H4 (cell line): ENCODE measurements around the gene SDF4. TPM values are rescaled to one million over a fixed set of nuclear protein-coding genes. Genes with fewer than 3 reads are reported as not detected.

Experiments used
- DNase-seq: peaks from one replicate; pipeline ENCODE4 v3.0.0-alpha.2; 2015; ENCODE audit warnings: low spot score
- total RNA-seq: library from RNA; depleted of rRNA; stranded (reverse); fragments of >200 nt; shearing (Covaris generic); gene quantifications from 2 replicates; pipeline ENCODE4 v1.2.3, GENCODE V29; 2014

Gene SDF4
- total RNA-seq, 1 experiment from 2014 or later, result 101 TPM

DNA sequence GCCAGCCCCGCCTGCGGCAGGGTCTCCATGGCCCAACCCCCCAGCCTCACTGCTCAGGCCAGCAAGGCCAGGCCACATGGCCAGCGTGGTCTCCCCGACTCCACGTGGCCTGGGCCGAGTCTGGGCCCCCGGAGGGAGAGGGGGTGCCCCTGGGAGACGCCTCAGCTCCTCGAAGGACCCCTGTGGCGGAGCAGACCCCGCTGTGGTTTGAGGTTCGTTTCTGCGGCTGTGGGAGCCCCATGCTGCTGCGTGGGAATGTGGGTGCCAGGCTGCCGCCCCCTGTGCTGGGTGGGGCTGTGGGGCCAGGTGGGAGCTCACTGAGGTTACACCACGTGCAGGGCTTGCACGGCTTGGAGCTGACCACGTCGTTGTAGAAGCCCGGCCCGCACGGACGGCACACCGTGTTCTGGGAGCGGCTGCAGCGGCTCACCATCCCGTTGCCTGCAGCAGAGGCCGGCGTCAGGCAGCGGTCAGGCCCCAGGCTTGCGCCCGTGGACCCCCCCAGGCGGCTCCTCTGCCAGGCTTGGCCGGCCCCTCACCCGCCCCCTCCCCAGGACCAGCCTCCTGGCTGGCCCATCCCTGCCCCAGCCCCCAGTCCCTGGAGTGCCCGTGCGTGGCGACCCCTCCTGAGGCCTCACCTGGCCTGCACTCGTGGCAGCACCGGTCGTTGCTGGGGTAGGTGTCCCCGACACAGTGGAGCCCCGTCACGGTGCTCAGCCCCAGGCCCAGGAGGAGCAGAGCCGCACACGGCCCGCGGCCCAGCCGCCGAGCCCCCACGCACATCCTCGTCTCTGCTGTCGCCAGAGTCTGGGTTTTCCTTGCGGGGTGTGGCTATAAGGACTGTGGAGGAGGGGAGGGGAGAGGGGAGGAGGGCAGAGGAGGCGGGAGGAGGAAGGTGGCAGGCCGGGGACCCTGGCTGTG lies 18.2 kb downstream of the SDF4 start, which contains the start of gene TNFRSF4:
Gene TNFRSF4, minus strand, starts transcription at position 809 of the 921 bp plus-strand sequence. Its CDS starts 26 bp downstream, at position 783.
- no peak for DNase-seq

DNA sequence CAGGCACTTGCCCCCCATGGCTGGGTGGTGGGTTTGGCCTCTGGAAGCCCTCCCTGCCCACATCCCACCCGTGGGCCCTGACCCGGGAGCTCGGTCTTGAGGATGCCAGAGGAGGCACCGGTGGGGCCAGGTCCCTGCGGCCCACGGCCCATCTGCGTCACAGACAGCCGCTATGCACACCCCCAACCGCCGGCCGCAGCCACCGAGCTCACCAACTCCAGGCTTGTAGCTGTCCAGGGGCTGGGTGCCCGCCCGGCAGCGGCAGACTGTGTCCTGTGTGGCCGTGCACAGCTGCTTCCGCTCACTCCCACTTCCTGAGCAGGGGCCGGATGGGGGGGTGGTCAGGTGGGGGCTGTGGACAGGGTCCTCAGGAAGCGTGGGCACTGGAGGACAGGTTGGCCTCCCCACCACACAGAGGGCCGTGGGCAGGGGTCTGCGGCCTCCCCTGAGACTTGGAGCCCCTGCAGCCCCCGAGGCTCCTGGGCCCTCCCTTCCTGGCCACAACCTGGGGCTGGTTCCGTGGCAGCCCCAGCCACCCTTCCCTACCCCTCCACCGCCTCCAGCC lies 18.9 kb downstream of the SDF4 start:
- no peak for DNase-seq

DNA sequence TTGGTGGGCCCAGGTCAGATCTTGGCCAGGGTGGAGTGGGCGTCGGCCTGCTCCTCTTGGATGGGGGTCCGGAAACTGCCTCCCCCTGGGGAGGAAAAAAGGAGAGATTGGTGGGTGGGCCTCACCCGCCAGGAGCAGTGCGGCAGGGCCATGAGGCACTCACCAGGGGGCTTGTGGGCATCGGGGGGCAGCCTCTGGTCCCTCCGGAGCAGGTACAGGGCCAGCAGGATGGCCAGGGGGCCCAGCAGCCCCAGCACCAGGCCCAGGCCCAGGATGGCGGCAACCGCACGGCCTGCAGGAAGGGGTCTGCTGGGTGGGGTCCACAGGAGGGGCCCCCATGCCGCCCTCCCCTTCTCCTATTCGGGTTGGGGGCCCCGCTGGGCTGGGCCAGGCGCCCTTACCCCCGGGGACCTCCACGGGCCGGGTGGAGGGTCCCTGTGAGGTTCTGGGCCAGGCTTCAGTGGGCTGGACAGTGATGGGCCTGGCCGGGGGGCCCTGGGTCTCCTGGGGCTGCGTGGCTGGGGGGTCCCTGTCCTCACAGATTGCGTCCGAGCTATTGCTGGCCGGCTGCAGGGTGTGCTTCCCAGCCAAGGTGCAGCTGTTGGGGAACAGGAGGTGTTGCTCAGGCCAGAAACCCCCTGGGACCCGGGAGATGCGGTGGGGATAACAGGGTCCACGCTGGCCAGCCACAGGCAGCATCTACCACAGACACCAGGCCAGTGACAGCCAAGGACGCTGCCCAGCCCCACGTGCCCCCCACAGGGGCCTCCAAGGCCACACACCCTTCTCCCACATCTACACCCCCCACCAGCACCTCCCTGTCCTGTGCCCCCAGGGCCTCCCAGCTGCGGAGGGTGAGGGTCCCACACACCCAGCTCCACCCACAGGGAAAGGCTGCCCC lies 20.0 kb downstream of the SDF4 start:
- no peak for DNase-seq

DNA sequence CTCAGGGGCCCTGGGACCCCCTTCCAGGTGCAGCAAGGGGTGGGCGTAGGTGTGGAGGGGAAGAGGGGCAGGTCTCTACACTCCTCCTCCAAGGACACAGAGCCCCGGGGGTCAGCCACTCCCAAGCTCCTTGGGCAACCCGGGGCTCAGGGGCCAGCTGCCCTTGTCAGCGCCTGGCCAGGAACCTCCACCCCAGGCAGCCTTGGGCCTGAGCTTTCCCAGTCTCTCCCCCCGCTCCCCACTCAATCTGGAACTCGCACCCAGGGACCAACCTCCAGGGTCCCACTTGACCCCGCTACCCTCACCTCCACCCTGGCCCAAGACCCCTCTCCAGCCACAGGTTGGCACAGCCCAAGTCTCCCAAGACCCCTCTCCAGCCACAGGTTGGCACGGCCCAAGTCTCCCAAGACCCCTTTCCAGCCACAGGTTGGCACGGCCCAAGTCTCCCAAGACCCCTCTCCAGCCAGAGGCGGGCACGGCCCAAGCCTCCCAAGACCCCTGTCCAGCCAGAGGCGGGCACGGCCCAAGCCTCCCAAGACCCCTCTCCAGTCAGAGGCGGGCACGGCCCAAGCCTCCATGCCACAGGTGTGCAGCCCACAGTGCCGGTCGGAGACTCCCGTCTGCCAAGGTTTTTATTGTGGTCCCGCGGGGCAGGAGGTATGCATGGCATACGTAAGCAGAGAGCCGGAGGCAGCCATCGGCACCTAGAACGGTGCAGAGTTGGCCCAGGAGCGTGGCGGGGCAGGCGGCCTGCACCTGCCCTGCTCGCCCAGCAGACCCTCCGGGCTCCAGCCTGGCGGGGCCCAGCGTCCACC lies 20.9 kb downstream of the SDF4 start:
- DNase-seq, result no peak

DNA sequence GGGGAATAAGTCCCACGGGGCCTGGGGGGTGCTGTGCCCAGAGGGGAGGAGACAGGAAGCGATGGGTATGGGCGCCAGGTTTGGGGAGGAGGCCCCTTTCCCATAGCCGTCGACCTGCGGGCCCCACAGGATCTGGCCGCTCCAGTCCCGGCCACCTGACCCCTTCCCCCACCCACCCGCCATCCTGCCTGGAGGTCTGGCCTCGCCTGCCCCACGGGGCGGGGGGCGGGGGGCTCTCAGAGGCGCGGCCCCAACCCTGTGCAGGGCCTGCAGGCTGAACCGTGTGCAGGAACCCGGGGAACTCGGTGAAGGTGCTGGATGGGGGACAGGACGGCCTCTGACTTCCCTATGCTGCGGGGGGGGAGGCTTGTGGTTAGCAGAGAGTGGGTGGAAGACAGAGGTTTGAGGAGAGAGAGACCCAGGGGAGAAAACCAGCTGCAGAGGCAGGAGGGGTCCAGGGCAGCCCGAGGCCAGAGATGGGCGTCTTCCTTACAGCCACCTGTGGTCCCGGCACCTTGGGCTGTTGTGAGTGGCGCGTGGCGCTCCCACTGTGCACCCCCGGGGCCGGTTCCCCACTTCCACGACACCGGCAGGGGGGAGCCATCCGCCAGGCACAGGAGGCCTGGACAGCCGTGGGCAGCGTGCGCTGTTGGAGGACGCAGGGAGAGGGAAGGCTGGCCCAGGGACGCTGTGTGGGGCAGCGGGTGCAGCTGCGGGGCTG lies 22.9 kb downstream of the SDF4 start:
- DNase-seq, result peak; percentile 55

DNA sequence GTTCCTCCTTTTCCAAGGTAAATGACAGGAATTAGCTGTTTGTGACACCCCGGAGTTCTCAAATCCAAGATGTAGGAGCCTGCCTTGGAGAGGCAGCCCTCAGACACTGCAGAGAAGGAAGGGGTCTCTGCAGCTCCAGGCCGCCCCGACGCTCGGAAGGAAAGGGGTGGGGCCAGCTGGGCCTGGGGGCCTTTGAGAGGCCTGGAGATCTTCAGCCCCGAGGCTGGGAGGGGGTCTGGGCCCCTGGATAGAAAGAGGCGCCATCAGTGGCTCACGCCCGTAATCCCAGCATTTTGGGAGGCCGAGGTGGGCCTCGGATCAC lies 24.3 kb downstream of the SDF4 start:
- DNase-seq, result no peak

DNA sequence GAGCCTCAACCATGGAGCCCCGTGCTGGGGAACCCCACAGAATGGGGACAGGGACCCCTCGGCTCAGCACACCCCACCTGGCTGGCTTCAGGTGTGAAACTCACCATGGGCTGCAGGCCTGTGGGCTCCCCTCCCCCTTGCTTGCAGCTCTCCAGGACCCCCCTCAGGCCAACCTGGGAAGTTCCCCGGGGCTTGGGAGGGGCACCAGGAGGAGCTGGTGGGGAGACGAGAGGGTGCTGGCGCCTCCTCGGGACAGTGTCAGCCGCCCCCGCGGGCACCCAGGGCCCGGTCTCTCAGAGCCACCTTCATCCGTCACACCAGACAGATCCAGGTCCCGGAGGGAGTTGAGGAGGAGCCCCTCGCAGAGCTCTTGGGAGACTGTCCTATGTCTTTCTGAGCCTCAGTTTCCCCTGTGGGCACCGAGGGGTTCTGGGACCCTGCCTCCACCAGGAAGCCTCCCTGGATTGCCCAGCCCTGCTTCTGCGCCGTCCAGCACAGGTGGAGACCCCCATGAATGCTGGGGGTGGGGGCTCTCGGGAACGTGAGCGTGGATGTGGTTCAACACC lies 24.8 kb downstream of the SDF4 start:
- DNase-seq, result no peak

DNA sequence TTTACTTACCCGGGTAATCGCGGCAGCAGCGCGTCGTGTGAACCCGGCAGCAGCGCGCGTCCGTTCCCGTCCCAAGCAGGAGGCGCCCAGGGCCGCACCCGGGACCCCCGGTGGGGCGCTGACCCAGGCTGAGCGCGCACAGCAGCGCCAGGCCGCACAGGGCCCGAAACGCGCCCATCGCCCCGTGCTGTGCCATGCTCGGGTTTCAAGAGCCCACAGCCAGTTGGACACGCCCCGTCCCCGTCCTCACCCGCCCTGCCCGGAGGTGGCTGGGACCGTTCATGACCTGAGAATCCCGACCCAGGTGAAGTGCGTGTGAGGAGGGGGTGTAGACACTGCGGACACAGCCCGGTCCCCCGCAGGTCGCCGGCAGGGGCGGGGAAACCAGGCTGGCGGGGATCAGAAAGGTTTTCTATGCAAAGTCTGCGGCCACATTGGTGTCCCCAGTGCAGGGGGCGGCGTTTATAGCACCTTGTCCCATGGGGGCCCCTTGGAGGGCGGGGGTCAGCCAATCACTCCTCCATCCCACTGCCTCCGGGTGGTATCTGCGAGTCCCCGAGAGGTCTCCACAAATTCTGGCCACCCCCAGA lies 25.3 kb downstream of the SDF4 start, which contains the start of gene TNFRSF18:
Gene TNFRSF18, minus strand, starts transcription at position 217 of the 590 bp plus-strand sequence. Its CDS starts 21 bp downstream, at position 196.
- no peak for DNase-seq

DNA sequence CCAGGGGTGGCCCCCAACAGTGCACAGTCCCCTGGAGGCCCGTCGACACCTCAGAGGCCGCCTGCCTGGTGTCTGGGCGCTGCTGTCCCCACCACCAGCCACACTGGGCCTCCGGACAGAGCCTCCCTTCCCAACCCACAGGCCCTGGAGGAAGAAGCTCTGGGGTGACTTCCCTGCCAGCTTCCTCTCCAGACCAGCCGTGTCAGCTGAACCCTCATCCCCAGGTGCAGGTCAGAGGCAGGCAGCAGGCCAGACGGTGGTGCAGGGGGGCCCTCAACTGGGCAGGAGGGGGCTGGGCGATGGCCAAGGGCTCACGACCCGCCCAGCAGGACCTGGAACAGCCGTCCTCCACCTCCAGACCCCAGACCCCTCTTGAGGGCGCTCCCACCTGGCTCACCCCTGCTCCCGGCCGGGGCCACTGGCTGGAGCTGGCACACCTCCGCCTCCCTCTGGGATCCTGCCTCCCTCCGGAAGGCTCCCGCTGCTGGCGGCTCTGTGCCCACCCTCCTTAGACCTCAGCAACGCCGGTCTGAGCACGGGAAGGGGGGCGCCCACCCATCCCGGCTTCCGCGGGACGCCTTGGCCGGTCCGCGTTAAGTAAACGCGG lies 25.9 kb downstream of the SDF4 start:
- DNase-seq, result no peak

DNA sequence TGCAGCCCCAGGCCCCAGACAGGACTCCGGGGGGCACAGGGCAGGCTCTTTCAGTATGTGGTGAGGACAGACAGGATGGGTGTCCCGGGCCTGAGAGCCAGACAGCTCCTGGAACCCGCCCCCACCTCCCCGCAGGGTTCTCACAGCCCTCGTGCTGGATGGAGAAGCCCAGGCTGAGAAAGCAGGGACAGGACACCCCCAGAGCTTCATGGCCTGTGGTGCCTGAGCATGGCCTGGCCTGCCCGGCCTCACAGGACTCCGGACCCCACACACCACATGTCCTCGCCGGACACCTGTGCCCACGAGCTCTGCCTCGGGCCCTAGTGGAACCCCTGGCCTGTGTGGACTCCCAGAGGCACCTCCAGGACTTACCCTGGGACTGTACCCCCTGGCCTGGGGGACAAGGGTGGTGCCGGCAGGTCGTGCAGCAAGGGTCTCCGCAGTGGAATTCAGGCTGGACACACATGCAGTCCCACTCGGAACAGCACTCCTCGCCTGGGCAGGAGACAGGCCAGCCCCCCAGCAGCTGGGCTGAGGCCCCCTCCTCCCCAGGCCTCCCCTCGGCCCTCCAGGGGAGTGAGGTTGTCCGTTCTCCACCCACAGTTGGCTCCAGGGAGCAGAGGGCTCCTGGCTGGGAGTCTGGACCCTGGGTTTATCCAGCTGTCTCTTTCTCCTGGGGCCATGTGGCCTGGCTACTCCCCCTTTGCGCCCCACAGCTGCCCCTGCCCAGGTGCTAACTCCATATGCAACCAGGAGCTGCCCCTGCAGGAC lies 26.6 kb downstream of the SDF4 start:
- DNase-seq, result no peak

DNA sequence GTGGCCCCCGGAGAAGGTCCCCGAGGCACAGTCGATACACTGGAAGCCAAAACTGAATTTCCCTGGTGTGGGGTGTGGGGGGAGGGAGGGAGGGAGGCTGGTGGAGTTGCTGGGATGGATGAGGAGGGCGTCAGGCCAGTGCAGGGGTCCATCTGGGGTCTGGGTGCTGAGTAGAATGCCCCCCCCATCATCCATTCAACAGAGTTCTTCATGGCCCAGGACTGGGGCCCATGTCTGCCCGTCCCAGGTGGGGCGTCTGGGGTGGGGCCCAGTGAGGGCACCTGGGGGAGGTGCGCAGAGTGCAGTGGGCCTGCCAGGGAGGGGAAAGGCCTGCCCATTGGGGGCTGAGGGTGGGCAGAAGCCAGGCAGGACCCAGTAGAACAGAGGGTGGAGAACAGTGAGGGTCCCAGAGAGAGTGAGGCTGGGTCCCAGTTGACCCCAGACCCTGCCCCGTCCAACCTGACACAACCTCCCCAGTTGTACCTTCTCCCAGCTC lies 27.3 kb downstream of the SDF4 start:
- no peak for DNase-seq

DNA sequence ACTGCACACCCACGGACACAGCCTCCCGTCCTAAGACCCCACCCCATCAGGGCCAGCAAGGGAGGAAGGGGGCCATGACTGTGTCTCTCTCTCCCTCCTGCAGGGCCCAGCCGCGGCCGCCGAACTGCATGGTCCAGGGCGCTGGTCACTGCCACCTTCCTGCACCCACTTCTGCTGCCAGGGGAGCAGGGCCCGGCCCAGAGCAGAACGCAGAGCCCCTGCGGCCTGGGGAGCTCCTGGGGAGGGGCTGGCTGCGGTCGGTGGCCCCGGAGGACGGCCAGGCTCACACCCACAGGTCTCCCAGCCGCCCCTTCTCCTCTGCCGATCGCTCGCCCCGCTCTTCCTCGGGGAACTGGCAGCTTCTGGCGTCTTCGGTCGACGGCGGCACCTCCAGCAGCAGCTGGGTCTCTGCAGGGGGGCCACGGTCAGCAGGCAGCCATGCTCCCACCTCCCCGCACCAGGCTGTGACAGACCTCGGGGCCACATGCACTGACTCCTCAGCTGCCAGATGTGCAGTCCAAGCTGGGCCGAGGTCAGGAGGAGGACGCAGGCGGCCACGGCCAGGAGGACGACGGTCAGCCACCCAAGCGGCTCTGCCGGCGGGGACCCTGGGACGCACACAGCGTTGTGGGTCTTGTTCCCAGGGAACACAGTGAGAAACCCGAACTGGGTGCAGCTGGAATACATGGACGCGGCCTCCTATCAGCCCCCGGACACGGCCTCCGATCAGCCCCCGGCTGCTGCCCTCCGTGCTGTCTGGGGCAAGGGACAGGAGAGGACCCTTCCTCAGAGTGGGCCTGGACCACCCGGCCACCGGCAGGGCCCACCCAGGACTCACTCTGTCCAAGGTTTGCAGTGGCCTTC lies 28.0 kb downstream of the SDF4 start:
- no peak for DNase-seq

DNA sequence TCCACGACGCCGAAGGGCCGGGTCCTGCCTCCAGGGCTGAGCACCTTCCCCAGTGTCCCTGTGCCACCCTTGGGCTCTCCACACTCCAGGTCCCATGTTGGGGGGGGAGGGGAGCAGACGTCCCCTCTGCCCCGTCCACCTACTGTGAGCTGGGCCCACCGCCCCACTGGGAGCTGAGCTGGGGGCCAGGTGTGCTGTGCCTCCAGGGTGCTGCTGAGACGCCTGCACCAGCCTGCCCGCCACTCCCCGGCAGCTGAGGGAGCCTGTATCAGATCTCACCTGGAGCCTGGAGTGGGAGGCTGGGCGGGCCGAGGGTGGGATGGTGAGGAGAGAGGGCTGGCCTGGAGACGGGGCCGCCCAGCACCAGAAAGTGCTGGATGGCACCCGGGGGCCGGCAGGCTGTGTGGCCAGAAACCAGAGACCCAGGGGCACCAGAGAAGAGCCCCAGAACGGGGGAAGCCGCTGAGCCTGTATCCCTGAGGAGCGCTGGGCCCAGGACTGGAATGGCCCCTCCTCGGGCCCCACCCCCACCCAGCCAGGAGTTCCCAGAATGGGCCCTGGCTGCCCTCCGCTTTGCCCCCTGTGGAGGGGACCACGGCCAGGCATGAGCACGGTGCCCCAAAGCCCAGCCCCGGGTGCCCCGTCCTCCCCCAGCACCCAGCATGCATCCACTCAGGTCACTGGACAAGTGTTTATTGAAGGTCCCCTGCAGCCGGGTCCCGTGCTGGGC lies 28.8 kb downstream of the SDF4 start:
- no peak for DNase-seq

DNA sequence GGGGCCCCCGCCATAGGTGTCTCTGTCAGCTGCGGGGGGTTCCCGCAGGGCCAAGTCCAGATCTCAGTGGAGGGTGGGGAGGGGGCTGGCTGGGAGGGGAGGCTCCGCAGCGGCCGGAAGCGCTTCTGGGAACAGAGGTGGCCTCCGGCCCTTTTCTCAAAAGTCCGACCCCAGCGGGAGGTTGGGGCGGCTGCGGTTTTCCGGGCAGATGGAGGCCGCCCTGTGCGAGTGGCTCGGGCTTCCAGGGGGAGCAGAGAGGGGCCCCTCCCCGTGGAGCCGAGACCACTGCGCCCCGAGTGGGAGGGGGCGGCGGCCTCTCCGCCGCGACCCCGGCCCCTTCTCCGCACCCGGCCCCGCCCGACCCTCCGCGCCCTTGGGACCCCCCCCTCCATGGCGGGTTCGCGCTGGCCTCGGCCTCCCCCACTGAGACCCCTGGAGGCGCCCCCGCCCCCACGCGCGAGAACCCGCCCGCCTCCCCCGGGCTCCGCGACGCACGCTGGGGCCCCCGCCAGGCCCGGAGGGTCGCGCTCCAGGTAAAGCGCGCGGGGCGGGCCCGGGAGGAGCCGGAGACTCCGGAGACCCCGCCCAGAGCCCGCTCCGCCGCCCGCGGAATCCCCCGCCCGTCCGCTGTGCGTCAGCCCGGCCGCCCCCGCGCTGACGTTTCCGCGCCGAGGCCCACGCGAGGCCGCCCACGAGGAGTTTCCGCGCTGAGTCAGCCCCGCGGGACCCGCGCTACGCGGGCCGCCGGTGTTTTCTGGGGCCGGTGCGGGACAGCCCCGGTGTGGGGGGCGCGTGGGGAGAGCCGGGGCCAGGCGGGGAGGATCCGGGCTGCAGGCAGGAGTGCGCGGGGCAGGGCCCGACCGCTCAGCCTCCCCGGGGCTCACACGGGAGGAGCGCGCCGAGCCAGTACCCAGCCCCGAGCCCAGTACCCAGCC lies 30.7 kb downstream of the SDF4 start:
- DNase-seq, result no peak

DNA sequence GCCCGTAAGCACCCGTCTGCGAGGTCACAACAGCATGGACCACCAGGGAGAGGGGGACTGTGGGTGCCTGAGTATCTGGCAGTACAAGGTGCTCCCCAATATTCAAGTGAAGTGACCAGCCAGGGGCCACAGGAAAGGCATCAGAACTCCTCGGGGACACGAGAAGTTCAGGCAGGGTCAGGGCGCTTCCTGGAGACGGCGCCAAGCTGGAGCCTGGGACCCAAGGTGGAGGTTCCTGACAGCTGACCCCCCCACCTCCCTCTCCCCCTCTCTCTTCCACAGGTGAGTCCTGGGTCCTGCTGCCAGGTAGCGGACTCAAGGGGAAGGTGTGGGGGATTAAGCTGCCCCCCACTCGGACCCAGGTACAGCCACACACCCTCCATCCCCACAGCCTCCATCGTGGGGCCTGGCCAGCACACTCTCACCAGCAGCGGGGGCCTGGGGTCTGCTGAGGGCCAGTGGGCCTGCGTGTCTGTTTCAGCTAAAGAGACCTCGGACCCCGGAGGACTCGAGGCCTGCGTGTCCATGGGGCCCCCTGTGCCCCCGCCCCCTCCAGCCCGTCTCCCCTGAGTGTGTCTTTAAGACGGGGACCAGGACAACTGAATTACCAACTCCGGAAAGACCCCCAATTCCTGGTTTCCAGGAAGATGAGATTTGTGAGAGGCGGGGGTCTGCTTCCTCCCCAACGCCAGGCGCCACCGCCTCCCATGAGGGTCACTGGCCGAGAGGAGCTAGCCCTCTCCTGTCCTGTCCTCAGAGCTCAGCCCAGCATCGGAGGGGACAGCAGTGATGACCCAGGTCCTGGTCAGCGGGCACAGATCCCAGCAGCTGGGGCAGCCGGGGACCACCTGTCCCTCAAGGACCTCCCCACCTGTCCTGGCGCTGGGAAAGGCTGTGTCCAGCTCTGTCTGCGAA lies 31.6 kb downstream of the SDF4 start:
- DNase-seq, result no peak
